ENCODE data around the gene MYO1B. TPM values are rescaled to one million over a fixed set of nuclear protein-coding genes. Genes with fewer than 3 reads are reported as not detected.

MYO1B gene
- total and polyA plus RNA-seq, 2 donors (not counting 1 experiment from before 2014, with no cell fraction given) = 151 to 194 TPM

- H3K79me2 ChIP-seq (ENCODE audit: control insufficient read depth, insufficient read depth, low read length) = no peaks in the 10 kb centered on the region
- H3K4me2 ChIP-seq (ENCODE audit: extremely low read depth, insufficient read depth, low read length) = peak overlapping the region; percentile 19
- peak; percentile 81 to 83 for DNase-seq (ENCODE audit: low read depth in 2 of 2)
- no peaks in the 10 kb centered on the region for H4K20me1 ChIP-seq (ENCODE audit: control insufficient read depth, extremely low read depth, insufficient read depth, low read length)
- no peaks in the 10 kb centered on the region for H3K27me3 ChIP-seq (ENCODE audit: control insufficient read depth, insufficient read depth, low read length)
- H3K9ac ChIP-seq (ENCODE audit: insufficient read depth, low read length) = no peak overlapping the region
- H3K4me1 ChIP-seq (ENCODE audit: control insufficient read depth, extremely low read depth, insufficient read depth, low read length) = peaks cover 3% of the 10 kb centered on the region
- no peak overlapping the region for H2AFZ ChIP-seq (ENCODE audit: low read length)
- H3K4me3 ChIP-seq (replicated peaks in 1 of 4; ENCODE audit: control extremely low read depth in 1 of 4, insufficient read depth in 1 of 4, low read depth in 3 of 4, low read length in 4 of 4) = no peak overlapping the region
- no peak overlapping the region for H3K27ac ChIP-seq (ENCODE audit: insufficient read depth, low read length)
- H3K36me3 ChIP-seq (ENCODE audit: control insufficient read depth, insufficient read depth, low read length) = no peaks in the 10 kb centered on the region
- H3K9me3 ChIP-seq (ENCODE audit: control insufficient read depth, insufficient read depth, low read depth, low read length) = no peaks in the 10 kb centered on the region
- TF ChIP-seq EZH2 (IDR thresholded peaks at IDR 0.05; ENCODE audit: low read length, missing control alignments) = no peak
- peak; percentile 63 to 76 for TF ChIP-seq CTCF (conservative IDR thresholded peaks at IDR 0.05 in 1 of 2, IDR thresholded peaks at IDR 0.05 in 1 of 2; ENCODE audit: low read depth in 1 of 2, low read length in 2 of 2)
These were observed 26.8 kb upstream of the MYO1B start for GRCh38 chr2:191218292-191218898.

- Histone ChIP-seq H3K9me3 (ENCODE audit: control insufficient read depth, insufficient read depth, low read depth, low read length) (no peaks in the 10 kb centered on the region), H4K20me1 (ENCODE audit: control insufficient read depth, extremely low read depth, insufficient read depth, low read length) (no peaks in the 10 kb centered on the region), H3K27me3 (ENCODE audit: control insufficient read depth, insufficient read depth, low read length) (no peaks in the 10 kb centered on the region), H3K4me2 (ENCODE audit: extremely low read depth, insufficient read depth, low read length) (no peak overlapping the region), H2AFZ (ENCODE audit: low read length) (no peak overlapping the region), H3K36me3 (ENCODE audit: control insufficient read depth, insufficient read depth, low read length) (no peaks in the 10 kb centered on the region), H3K79me2 (ENCODE audit: control insufficient read depth, insufficient read depth, low read length) (no peaks in the 10 kb centered on the region), H3K27ac (ENCODE audit: insufficient read depth, low read length) (no peak overlapping the region), H3K4me3 (replicated peaks in 1 of 4; ENCODE audit: control extremely low read depth in 1 of 4, insufficient read depth in 1 of 4, low read depth in 3 of 4, low read length in 4 of 4) (no peak overlapping the region), H3K9ac (ENCODE audit: insufficient read depth, low read length) (no peak overlapping the region), H3K4me1 (ENCODE audit: control insufficient read depth, extremely low read depth, insufficient read depth, low read length) (peaks cover 3% of the 10 kb centered on the region)
- DNase-seq (ENCODE audit: low read depth in 2 of 2) = no peak
- TF ChIP-seq EZH2 (IDR thresholded peaks at IDR 0.05; ENCODE audit: low read length, missing control alignments) (no peak), CTCF (conservative IDR thresholded peaks at IDR 0.05 in 1 of 2, IDR thresholded peaks at IDR 0.05 in 1 of 2; ENCODE audit: low read depth in 1 of 2, low read length in 2 of 2) (no peak)
These were observed 24.5 kb upstream of the MYO1B start for GRCh38 chr2:191220671-191221070.

GRCh38 chr2:191221666-191222065, 23.5 kb upstream of the MYO1B start:
- Histone ChIP-seq H3K4me1 (ENCODE audit: control insufficient read depth, extremely low read depth, insufficient read depth, low read length) (peaks cover 3% of the 10 kb centered on the region), H4K20me1 (ENCODE audit: control insufficient read depth, extremely low read depth, insufficient read depth, low read length) (no peaks in the 10 kb centered on the region), H3K4me2 (ENCODE audit: extremely low read depth, insufficient read depth, low read length) (no peak overlapping the region), H3K27ac (ENCODE audit: insufficient read depth, low read length) (no peak overlapping the region), H3K9ac (ENCODE audit: insufficient read depth, low read length) (no peak overlapping the region), H3K79me2 (ENCODE audit: control insufficient read depth, insufficient read depth, low read length) (no peaks in the 10 kb centered on the region), H3K4me3 (replicated peaks in 1 of 4; ENCODE audit: control extremely low read depth in 1 of 4, insufficient read depth in 1 of 4, low read depth in 3 of 4, low read length in 4 of 4) (no peak overlapping the region), H3K36me3 (ENCODE audit: control insufficient read depth, insufficient read depth, low read length) (no peaks in the 10 kb centered on the region), H3K27me3 (ENCODE audit: control insufficient read depth, insufficient read depth, low read length) (no peaks in the 10 kb centered on the region), H3K9me3 (ENCODE audit: control insufficient read depth, insufficient read depth, low read depth, low read length) (no peaks in the 10 kb centered on the region), H2AFZ (ENCODE audit: low read length) (no peak overlapping the region)
- no peak for TF ChIP-seq EZH2 (IDR thresholded peaks at IDR 0.05; ENCODE audit: low read length, missing control alignments)
- TF ChIP-seq CTCF (conservative IDR thresholded peaks at IDR 0.05 in 1 of 2, IDR thresholded peaks at IDR 0.05 in 1 of 2; ENCODE audit: low read depth in 1 of 2, low read length in 2 of 2) = no peak
- DNase-seq (ENCODE audit: low read depth in 2 of 2) = no peak

All from fibroblast of lung (primary cell).